Activated CD4-positive, alpha-beta T cell treated with anti-CD3 and anti-CD28 coated beads for 1 hour (primary cell): ENCODE data around the gene KRTAP10-9.
"Not testable (repeated sequence)": the region's sequence is repeated elsewhere in the genome, so short reads cannot be mapped to it uniquely, and the experiment has no call there.

Experiments used
- DNase-seq: peaks from one replicate; pipeline ENCODE4 v3.0.0-alpha.2; 2020

KRTAP10-9 gene

GRCh38 chr21:44615911-44616590, 10.8 kb upstream of the KRTAP10-9 start:
- DNase-seq: no peak

GRCh38 chr21:44616591-44616926, 10.3 kb upstream of the KRTAP10-9 start:
- DNase-seq: no peak

GRCh38 chr21:44617071-44617501, 9.8 kb upstream of the KRTAP10-9 start:
- no peak for DNase-seq

GRCh38 chr21:44618504-44618903, 8.4 kb upstream of the KRTAP10-9 start:
- no peak for DNase-seq

GRCh38 chr21:44618909-44619308, 8.0 kb upstream of the KRTAP10-9 start:
- DNase-seq: peak; percentile 45

- no peak for DNase-seq
Measured at GRCh38 chr21:44619886-44620285, 7.0 kb upstream of the KRTAP10-9 start.

GRCh38 chr21:44623575-44623974, 3.3 kb upstream of the KRTAP10-9 start:
- DNase-seq: no peak

GRCh38 chr21:44625756-44626155, 1.1 kb upstream of the KRTAP10-9 start:
- DNase-seq: no peak

- DNase-seq: no peak
Measured at GRCh38 chr21:44626262-44626661, 631 bp upstream of the KRTAP10-9 start.

- DNase-seq: not testable (repeated sequence)
Measured at GRCh38 chr21:44627181-44627822, 409 bp downstream of the KRTAP10-9 start.

- not testable (repeated sequence) for DNase-seq
Measured at GRCh38 chr21:44627831-44628233, 939 bp downstream of the KRTAP10-9 start.

- no peak for DNase-seq
Measured at GRCh38 chr21:44628707-44629391, 2.0 kb downstream of the KRTAP10-9 start.

GRCh38 chr21:44630440-44630839, 3.5 kb downstream of the KRTAP10-9 start:
- no peak for DNase-seq

GRCh38 chr21:44632067-44632466, 5.2 kb downstream of the KRTAP10-9 start:
- DNase-seq: no peak

GRCh38 chr21:44636209-44637017, 9.5 kb downstream of the KRTAP10-9 start:
- DNase-seq: no peak

- no peak for DNase-seq
Measured at GRCh38 chr21:44637018-44637850, 10.3 kb downstream of the KRTAP10-9 start, which contains the start of gene KRTAP10-10. Gene KRTAP10-10 (plus strand): TSS chr21:44637356. CDS start chr21:44637418, 62 bp downstream.

- not testable (repeated sequence) for DNase-seq
Measured at GRCh38 chr21:44637851-44638348, 11.0 kb downstream of the KRTAP10-9 start.

GRCh38 chr21:44638506-44639330, 11.8 kb downstream of the KRTAP10-9 start:
- DNase-seq: not testable (repeated sequence)

GRCh38 chr21:44639331-44639655, 12.4 kb downstream of the KRTAP10-9 start:
- DNase-seq: no peak

GRCh38 chr21:44640761-44641160, 13.9 kb downstream of the KRTAP10-9 start:
- no peak for DNase-seq

GRCh38 chr21:44643741-44644310, 16.9 kb downstream of the KRTAP10-9 start:
- DNase-seq: no peak
